Panc1 (cell line): ENCODE measurements around the gene TCN1. TPM values are rescaled to one million over a fixed set of nuclear protein-coding genes. Genes with fewer than 3 reads are reported as not detected.

Experiments used
- ATAC-seq: fragments of 200-7000 bp; cut with Tn5 transposase; 2 replicates; pipeline ENCODE4 v1.9.1; 2020; ENCODE audit warnings: mild to moderate bottlenecking, moderate library complexity
- BruUV-seq: library from RNA; stranded (reverse); fragments of 400-500 nt; replicated peaks from 2 replicates; lab custom pipeline; 2021; lab: Mats Ljungman, UMichigan
- CTCF ChIA-PET: fragments of 300-600 bp; sonication (Branson Sonifier 250); formaldehyde crosslinking; loops from one replicate; lab custom pipeline; 2022; ENCODE audit warnings: antibody characterized with exemption; lab: Charles Lee
- POLR2A ChIA-PET: fragments of 300-600 bp; sonication (Branson Sonifier 250); formaldehyde crosslinking; loops from one replicate; lab custom pipeline; 2022; ENCODE audit warnings: antibody characterized with exemption; lab: Charles Lee
- DNase-seq: peaks from one replicate; pipeline ENCODE4 v3.0.0-alpha.2; 2010; ENCODE audit warnings: low read depth, low spot score
- H3K27ac ChIP-seq: 2 replicates; pipeline ENCODE4 v1.5.1; 2011; ENCODE audit warnings: mild to moderate bottlenecking, low read length, inconsistent platforms
- H3K27me3 ChIP-seq: fragments of 200-500 bp; sonication (Bioruptor generic); 2 replicates; pipeline ENCODE4 v1.6.0; 2014; ENCODE audit warnings: low read length, inconsistent platforms; ENCODE audit not compliant: control insufficient read depth, insufficient read depth
- H3K36me3 ChIP-seq: fragments of 200-500 bp; sonication (Bioruptor generic); 2 replicates; pipeline ENCODE4 v1.5.1; 2014; ENCODE audit warnings: inconsistent platforms, mild to moderate bottlenecking, low read length, moderate library complexity; ENCODE audit not compliant: control insufficient read depth, insufficient read depth
- H3K4me1 ChIP-seq: 2 replicates; pipeline ENCODE4 v1.5.1; 2011; ENCODE audit warnings: inconsistent platforms, mild to moderate bottlenecking, low read length, moderate library complexity; ENCODE audit not compliant: control insufficient read depth, insufficient read depth
- H3K4me3 ChIP-seq, 2 experiments: 2 replicates each; pipeline ENCODE4 v1.5.1; 2011 to 2012; ENCODE audit warnings: low read depth in 2 of 2, low read length in 2 of 2, mild to moderate bottlenecking in 2 of 2, inconsistent platforms in 1 of 2, moderate library complexity in 1 of 2
- H3K9me3 ChIP-seq: fragments of 200-500 bp; sonication (Bioruptor generic); 2 replicates; pipeline ENCODE4 v1.5.1; 2014; ENCODE audit warnings: low read depth, mild to moderate bottlenecking, inconsistent platforms, low read length, moderate library complexity; ENCODE audit not compliant: control insufficient read depth, insufficient read depth
- POLR2AphosphoS5 ChIP-seq: IDR thresholded peaks from 2 replicates; pipeline ENCODE4 v1.6.1; 2012; ENCODE audit warnings: mild to moderate bottlenecking, low read depth, low read length, moderate library complexity
- REST ChIP-seq, 2 experiments: IDR thresholded peaks; 2 replicates each; pipeline ENCODE4 v1.6.1; 2011 to 2012; ENCODE audit warnings: low read depth in 2 of 2, control low read depth in 1 of 2, low read length in 1 of 2, mild to moderate bottlenecking in 1 of 2, moderate library complexity in 1 of 2; ENCODE audit not compliant: insufficient read depth in 1 of 2
- SIN3A ChIP-seq: IDR thresholded peaks from 2 replicates; pipeline ENCODE4 v1.6.1; 2012; ENCODE audit warnings: low read depth, mild to moderate bottlenecking, low read length, moderate library complexity, borderline replicate concordance; ENCODE audit not compliant: insufficient read depth
- TCF7L2 ChIP-seq: IDR thresholded peaks from 2 replicates; pipeline ENCODE4 v1.6.1; 2011; ENCODE audit warnings: mild to moderate bottlenecking, low read depth, low read length, inconsistent platforms
- in situ Hi-C: cut with HindIII; loops from 2 replicates; pipeline ENCODE4 v1.10.0; 2016; ENCODE audit warnings: low sequenced_read_pairs, low pct_unique_long_range_greater_than_20kb
- intact Hi-C: fragments of 100-400 bp; cut with micrococcal nuclease; formaldehyde crosslinking; loops from one replicate; pipeline ENCODE4 v1.10.0; 2022; ENCODE audit not compliant: unreplicated experiment
- total RNA-seq: library from RNA; stranded (reverse); gene quantifications from one replicate; pipeline ENCODE4 v1.2.1, GENCODE V29; 2021; ENCODE audit not compliant: unreplicated experiment
- TF ChIP-seq, protein P1 (sequence below): fragments of 450-650 bp; IDR thresholded peaks from 2 replicates; pipeline ENCODE4 v1.5.1; 2017; ENCODE audit warnings: mild to moderate bottlenecking

TCN1 gene
- total RNA-seq, 1 experiment from 2014 or later = not detected

DNA sequence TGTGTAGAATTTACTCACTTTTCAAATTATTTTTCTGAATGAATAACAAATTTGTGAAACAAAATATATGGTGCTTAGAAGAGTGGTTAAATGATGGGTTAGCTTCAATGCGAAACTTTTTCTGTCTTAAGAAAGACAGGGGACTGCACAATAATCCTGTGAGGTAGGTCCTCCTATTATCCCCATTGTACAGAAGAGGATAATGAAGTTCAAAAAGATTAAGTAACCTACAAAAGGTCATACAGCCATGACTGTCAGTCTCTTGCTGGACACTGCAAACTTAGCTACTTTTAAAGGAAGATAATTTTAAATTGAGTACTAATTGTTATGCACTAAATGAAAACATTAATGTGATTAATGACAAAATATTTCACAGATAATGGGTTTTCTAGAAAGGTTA is 17.3 kb upstream of the TCN1 start:
- in situ Hi-C loops = no loop called here
- POLR2A ChIA-PET = no interaction called here
- BruUV-seq = no TSS peak

GRCh38 chr11:59879567-59879966 is 13.3 kb upstream of the TCN1 start:
- BruUV-seq = no TSS peak
- Histone ChIP-seq H3K27me3 (no peaks in the 10 kb centered on the region), H3K36me3 (no peaks in the 10 kb centered on the region), H3K4me3 (no peak overlapping the region), H3K4me1 (no peaks in the 10 kb centered on the region), H3K27ac (no peak overlapping the region), H3K9me3 (no peaks in the 10 kb centered on the region)
- DNase-seq (no peak), ATAC-seq (no peak)
- ChIA-PET CTCF (no interaction called here), POLR2A (no interaction called here)
- intact Hi-C loops (no loop called here), in situ Hi-C loops (no loop called here)
- TF ChIP-seq, protein P1, sequence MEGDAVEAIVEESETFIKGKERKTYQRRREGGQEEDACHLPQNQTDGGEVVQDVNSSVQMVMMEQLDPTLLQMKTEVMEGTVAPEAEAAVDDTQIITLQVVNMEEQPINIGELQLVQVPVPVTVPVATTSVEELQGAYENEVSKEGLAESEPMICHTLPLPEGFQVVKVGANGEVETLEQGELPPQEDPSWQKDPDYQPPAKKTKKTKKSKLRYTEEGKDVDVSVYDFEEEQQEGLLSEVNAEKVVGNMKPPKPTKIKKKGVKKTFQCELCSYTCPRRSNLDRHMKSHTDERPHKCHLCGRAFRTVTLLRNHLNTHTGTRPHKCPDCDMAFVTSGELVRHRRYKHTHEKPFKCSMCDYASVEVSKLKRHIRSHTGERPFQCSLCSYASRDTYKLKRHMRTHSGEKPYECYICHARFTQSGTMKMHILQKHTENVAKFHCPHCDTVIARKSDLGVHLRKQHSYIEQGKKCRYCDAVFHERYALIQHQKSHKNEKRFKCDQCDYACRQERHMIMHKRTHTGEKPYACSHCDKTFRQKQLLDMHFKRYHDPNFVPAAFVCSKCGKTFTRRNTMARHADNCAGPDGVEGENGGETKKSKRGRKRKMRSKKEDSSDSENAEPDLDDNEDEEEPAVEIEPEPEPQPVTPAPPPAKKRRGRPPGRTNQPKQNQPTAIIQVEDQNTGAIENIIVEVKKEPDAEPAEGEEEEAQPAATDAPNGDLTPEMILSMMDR = no peak

More for the DNA sequence above, 17.3 kb upstream of the TCN1 start:
- CTCF ChIA-PET = interaction anchor here (1.0 kb wide), 1 partner anchor 35 kb away, joined by 3 read pairs; no protein-coding TSS in a partner anchor
- intact Hi-C loops = no loop called here
- no peaks in the 10 kb centered on the region for H3K27me3 ChIP-seq
- no peaks in the 10 kb centered on the region for H3K9me3 ChIP-seq
- TF ChIP-seq POLR2AphosphoS5 (no peak), TCF7L2 (no peak), REST (IDR thresholded peaks at IDR 0.05; ENCODE audit: insufficient read depth in 1 of 2, low read depth in 2 of 2, low read length in 1 of 2) (no peak), SIN3A (no peak)
- TF ChIP-seq, protein P1 = no peak
- H3K4me3 ChIP-seq = no peak overlapping the region
- no peaks in the 10 kb centered on the region for H3K4me1 ChIP-seq
- H3K36me3 ChIP-seq = no peaks in the 10 kb centered on the region
- no peak overlapping the region for H3K27ac ChIP-seq
- ATAC-seq = no peak
- DNase-seq = no peak
